ENCODE results near the gene CAMK1D.

CAMK1D gene

GRCh38 chr10:12499076-12499986 is 150.0 kb downstream of the CAMK1D start:
- DNase-seq (ENCODE audit: low spot score) = no peak

DNA sequence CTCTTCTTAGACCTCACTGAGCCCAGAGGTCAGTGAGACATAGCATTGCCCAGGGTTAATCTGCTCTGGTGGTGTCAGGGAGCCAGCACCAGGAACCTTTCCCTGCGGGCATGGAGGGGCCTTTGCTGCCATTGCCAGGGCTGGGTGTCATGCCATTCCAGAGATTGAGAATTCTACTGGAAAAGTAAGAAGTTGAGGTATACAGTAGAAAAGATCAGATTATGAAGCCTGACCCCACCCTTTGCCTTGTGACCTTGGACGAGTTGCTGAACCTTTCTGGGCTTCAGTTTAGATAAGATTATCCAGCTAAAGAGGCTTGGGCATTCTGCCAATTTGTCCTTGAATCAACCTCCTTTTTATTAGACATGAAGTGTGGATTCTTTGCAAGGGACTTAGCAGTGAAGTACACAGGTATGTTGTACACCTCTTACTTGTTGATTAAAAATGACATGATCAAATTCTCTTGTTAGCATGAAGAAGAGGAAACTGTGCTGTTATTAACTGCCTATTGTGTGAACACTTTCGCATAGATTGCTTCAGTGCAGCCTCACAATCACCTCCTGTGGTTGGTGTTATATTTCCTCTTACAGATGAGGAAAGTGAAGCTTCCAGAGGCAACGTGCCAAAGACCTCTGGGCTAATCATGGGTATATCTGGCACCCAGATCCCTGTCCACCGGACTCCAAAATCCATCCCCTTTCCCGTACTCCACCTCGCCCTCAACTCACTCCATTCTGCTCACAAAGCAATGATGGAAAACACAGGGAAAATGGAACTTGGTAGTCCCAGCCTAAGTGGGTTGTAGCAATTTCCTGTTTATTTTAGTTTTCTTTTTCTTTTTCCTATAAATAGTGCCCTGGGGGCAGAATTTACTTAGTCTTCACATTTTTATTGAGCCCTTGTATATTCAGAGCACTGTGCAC is 151.3 kb downstream of the CAMK1D start:
- no peak for DNase-seq (ENCODE audit: low spot score)

DNA sequence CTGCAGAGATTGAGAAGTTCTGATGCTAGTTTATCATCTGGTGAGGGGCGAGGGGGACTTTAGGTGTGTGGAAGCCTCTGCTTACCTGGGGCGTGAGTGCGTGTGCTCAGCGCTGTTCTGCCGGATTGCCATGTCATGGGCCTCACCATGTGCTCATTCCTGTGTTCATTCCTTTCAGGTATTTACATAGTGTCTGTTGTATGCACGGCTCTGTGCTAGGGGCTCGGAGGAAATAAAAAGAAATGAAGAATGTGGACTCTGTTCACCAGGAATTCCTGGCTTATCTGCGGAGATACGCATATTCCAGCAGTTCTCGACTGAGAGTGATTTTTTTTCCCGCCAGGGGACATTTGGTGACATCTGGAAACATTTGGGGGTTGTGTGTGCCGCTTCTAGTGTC is 152.0 kb downstream of the CAMK1D start:
- DNase-seq (ENCODE audit: low spot score) = no peak

- no peak for DNase-seq (ENCODE audit: low spot score)
Observed at GRCh38 chr10:12501841-12502525, 152.6 kb downstream of the CAMK1D start.

GRCh38 chr10:12502526-12503274 is 153.4 kb downstream of the CAMK1D start:
- no peak for DNase-seq (ENCODE audit: low spot score)

DNA sequence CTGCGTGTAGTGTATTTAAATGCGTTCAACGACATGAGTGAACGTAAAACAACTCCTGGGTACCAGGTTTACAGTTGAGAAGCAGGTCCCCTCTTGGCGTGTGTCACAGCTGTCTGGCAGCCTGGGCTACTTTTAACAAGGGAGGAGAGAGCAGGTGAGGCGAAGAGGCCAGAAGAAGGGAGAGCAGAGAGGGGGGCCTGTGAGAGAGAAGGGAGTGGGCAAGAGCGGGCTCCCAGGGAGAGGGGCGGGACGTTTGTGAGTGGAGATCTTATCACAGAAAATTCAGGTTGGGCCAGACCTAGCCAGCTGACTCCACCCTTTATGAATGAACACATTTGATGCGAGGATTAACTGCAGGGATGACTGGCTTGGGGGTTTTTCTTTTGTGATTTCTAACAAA is 154.0 kb downstream of the CAMK1D start:
- DNase-seq (ENCODE audit: low spot score) = no peak

DNA sequence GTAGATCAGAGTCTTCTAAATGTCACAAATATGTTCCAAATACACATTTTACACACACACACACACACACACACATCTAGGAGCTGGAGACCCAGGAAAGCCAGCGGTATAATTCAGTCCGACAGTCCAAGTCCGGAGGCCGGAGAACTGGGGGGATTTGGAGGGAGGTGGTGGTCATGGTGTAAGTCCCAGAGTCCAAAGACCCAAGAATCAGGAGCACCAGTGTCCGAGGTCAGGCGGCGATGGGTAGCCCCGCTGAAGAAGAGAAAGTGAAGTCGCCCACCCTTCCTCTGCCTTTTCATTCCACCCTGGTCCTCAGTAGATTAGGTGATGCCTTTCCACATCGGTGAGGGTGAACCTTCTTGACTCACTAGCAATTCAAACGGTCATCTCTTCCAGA is 154.8 kb downstream of the CAMK1D start:
- DNase-seq (ENCODE audit: low spot score) = no peak

DNA sequence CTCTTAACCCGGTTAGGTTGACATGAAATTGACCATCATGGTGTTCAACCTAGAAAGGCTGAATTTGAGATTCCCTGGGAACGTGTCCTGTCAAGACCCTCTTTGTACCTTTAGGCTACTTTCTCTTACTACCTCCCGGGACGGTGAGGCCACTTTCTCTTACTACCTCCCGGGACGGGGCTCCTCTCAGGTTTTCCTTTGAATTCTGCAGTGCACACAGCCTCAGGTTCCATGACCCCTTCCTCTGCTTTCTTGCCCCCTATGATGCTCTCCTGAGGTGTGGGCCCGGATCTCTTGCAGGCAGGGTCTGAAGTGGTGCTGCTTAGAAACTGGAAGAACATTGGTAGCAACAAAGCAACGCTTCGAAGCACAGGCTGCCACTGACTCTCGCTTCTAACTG is 155.3 kb downstream of the CAMK1D start:
- no peak for DNase-seq (ENCODE audit: low spot score)

- no peak for DNase-seq (ENCODE audit: low spot score)
Observed at GRCh38 chr10:12505683-12506082, 156.3 kb downstream of the CAMK1D start.

GRCh38 chr10:12507165-12507850 is 158.0 kb downstream of the CAMK1D start:
- DNase-seq (ENCODE audit: low spot score) = no peak

- DNase-seq (ENCODE audit: low spot score) = no peak
Observed at GRCh38 chr10:12508165-12508564, 158.8 kb downstream of the CAMK1D start.

GRCh38 chr10:12509016-12509793 is 159.9 kb downstream of the CAMK1D start:
- no peak for DNase-seq (ENCODE audit: low spot score)

DNA sequence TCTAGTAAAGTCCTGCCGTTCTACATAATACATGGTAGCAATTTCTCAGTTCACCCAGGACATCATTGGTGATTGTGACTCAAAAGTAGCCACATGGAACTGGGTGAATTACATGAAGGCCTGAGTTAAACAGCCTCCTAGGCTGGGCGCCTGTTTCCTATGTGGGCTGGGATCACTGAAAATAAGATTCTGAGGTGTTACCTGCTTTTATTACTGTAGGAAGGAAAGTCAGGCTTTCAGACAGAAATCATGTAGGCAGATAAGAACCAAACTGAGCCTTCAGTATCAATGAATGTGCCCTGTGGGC is 160.4 kb downstream of the CAMK1D start:
- no peak for DNase-seq (ENCODE audit: low spot score)

- DNase-seq (ENCODE audit: low spot score) = no peak
Observed at GRCh38 chr10:12510501-12510941, 161.2 kb downstream of the CAMK1D start.

- no peak for DNase-seq (ENCODE audit: low spot score)
Observed at GRCh38 chr10:12510984-12511383, 161.6 kb downstream of the CAMK1D start.

GRCh38 chr10:12511651-12512050 is 162.3 kb downstream of the CAMK1D start:
- DNase-seq (ENCODE audit: low spot score) = no peak

DNA sequence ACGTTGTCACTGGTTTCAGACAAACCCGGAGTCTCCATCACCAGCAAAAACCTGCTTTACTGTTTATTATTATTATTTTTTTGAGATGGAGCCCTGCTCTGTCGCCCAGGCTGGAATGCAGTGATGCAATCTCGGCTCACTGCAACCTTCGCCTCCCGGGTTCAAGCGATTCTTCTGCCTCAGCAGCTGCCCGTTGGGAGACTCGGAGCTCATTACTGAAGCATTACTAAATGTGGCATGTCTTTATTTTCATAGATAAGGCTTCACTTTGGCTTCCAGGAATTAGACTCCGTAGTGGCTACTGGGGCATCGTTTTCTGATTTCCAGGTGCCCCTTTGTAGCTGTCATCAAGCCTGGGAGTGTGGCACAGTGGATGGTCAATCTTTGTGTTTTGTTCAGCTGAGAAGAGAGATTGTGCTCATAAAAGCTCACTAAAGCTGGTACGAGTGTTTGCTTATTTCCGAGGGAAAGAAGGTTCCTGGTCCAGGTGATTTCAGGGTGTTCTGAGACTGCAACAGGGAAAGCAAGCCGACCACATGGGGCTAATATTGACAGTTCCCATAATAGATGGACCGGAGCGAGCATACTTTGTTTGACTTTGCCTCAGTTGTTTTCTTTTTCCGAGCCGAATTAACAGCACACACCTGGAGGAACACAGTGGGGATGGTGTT is 163.1 kb downstream of the CAMK1D start:
- no peak for DNase-seq (ENCODE audit: low spot score)

GRCh38 chr10:12513003-12513365 is 163.6 kb downstream of the CAMK1D start:
- DNase-seq (ENCODE audit: low spot score) = no peak

- DNase-seq (ENCODE audit: low spot score) = no peak
Observed at GRCh38 chr10:12513775-12514673, 164.7 kb downstream of the CAMK1D start.

Measured in HuH-7.5 (cell line).